ENCODE measurements around the gene RPTOR.

Gene RPTOR

GRCh38 chr17:80770881-80771611 is 226.4 kb downstream of the RPTOR start:
- no peak for DNase-seq

- no peak for DNase-seq
Observed at GRCh38 chr17:80771612-80772005, 227.0 kb downstream of the RPTOR start.

- no peak for DNase-seq
Observed at GRCh38 chr17:80772906-80773242, 228.2 kb downstream of the RPTOR start.

GRCh38 chr17:80773243-80773991 is 228.8 kb downstream of the RPTOR start:
- DNase-seq: peak; percentile 75

- peak; percentile 83 for DNase-seq
Observed at GRCh38 chr17:80774146-80774545, 229.5 kb downstream of the RPTOR start.

GRCh38 chr17:80774643-80775281 is 230.1 kb downstream of the RPTOR start:
- no peak for DNase-seq

- no peak for DNase-seq
Observed at GRCh38 chr17:80775863-80776262, 231.2 kb downstream of the RPTOR start.

- no peak for DNase-seq
Observed at GRCh38 chr17:80777274-80777673, 232.6 kb downstream of the RPTOR start.

- DNase-seq: no peak
Observed at GRCh38 chr17:80778716-80779115, 234.1 kb downstream of the RPTOR start.

GRCh38 chr17:80779336-80779735 is 234.7 kb downstream of the RPTOR start:
- no peak for DNase-seq

- DNase-seq: no peak
Observed at GRCh38 chr17:80779961-80780380, 235.3 kb downstream of the RPTOR start.

GRCh38 chr17:80780381-80781198 is 236.0 kb downstream of the RPTOR start:
- no peak for DNase-seq

- DNase-seq: no peak
Observed at GRCh38 chr17:80781211-80781610, 236.6 kb downstream of the RPTOR start.

- DNase-seq: no peak
Observed at GRCh38 chr17:80781807-80782277, 237.2 kb downstream of the RPTOR start.

- no peak for DNase-seq
Observed at GRCh38 chr17:80782536-80783427, 238.1 kb downstream of the RPTOR start.

- DNase-seq: peak; percentile 63
Observed at GRCh38 chr17:80783486-80783885, 238.8 kb downstream of the RPTOR start.

- no peak for DNase-seq
Observed at GRCh38 chr17:80783971-80784370, 239.3 kb downstream of the RPTOR start.

GRCh38 chr17:80785477-80786178 is 241.0 kb downstream of the RPTOR start:
- DNase-seq: no peak

GRCh38 chr17:80786470-80786869 is 241.8 kb downstream of the RPTOR start:
- no peak for DNase-seq

GRCh38 chr17:80786887-80787286 is 242.2 kb downstream of the RPTOR start:
- DNase-seq: no peak

GRCh38 chr17:80787881-80788280 is 243.2 kb downstream of the RPTOR start:
- no peak for DNase-seq

All from NCI-H1694 treated with DMSO at 0.1 percent for 48 hours (cell line).